Measurements from ENCODE around the gene KIF22.
"Not testable (repeated sequence)": the region's sequence is repeated elsewhere in the genome, so short reads cannot be mapped to it uniquely, and the experiment has no call there.

KIF22 gene

GRCh38 chr16:29767062-29767461 is 23.5 kb upstream of the KIF22 start:
- no peak for DNase-seq

GRCh38 chr16:29769507-29769906 is 21.0 kb upstream of the KIF22 start:
- no peak for DNase-seq

GRCh38 chr16:29770250-29770929 is 20.2 kb upstream of the KIF22 start:
- DNase-seq: peak; percentile 37

GRCh38 chr16:29772330-29772729 is 18.2 kb upstream of the KIF22 start:
- DNase-seq: not testable (repeated sequence)

- DNase-seq: no peak
These were observed 15.8 kb upstream of the KIF22 start for GRCh38 chr16:29774730-29775129.

- no peak for DNase-seq
These were observed 14.7 kb upstream of the KIF22 start for GRCh38 chr16:29775742-29776408.

GRCh38 chr16:29777576-29778350 is 12.8 kb upstream of the KIF22 start, which contains the start of gene ZG16:
Gene ZG16 (plus strand): TSS chr16:29778256. CDS start chr16:29779267, 1,011 bp downstream.
- no peak for DNase-seq

- DNase-seq: no peak
These were observed 11.1 kb upstream of the KIF22 start for GRCh38 chr16:29779474-29779873.

GRCh38 chr16:29783094-29783953 is 7.2 kb upstream of the KIF22 start:
- DNase-seq: not testable (repeated sequence)

- DNase-seq: no peak
These were observed 6.4 kb upstream of the KIF22 start for GRCh38 chr16:29784157-29784556.

- DNase-seq: no peak
These were observed 5.5 kb upstream of the KIF22 start for GRCh38 chr16:29784901-29785500.

- DNase-seq: not testable (repeated sequence)
These were observed 3.4 kb upstream of the KIF22 start for GRCh38 chr16:29787155-29787554.

GRCh38 chr16:29789775-29790182 is 772 bp upstream of the KIF22 start:
- DNase-seq: no peak

- DNase-seq: no peak
These were observed 646 bp downstream of the KIF22 start for GRCh38 chr16:29790949-29791844.

GRCh38 chr16:29791845-29792807 is 1.6 kb downstream of the KIF22 start:
- DNase-seq: no peak

- not testable (repeated sequence) for DNase-seq
These were observed 2.6 kb downstream of the KIF22 start for GRCh38 chr16:29793153-29793552.

- DNase-seq: no peak
These were observed 3.7 kb downstream of the KIF22 start for GRCh38 chr16:29794231-29794710.

- DNase-seq: no peak
These were observed 11.9 kb downstream of the KIF22 start for GRCh38 chr16:29802416-29802935.

GRCh38 chr16:29804020-29804419 is 13.5 kb downstream of the KIF22 start:
- no peak for DNase-seq

All from DMS153 (cell line).